ENCODE measurements around the gene RNF186.
"Not testable (repeated sequence)": the region's sequence is repeated elsewhere in the genome, so short reads cannot be mapped to it uniquely, and the experiment has no call there.

RNF186 gene

GRCh38 chr1:19824036-19824435 is 9.0 kb upstream of the RNF186 start:
- DNase-seq = no peak

GRCh38 chr1:19819701-19820100 is 4.6 kb upstream of the RNF186 start:
- no peak for DNase-seq

GRCh38 chr1:19818324-19818723 is 3.2 kb upstream of the RNF186 start:
- DNase-seq = no peak

GRCh38 chr1:19817160-19817559 is 2.1 kb upstream of the RNF186 start:
- no peak for DNase-seq

GRCh38 chr1:19816737-19817086 is 1.6 kb upstream of the RNF186 start:
- DNase-seq = not testable (repeated sequence)

GRCh38 chr1:19815801-19816736 is 986 bp upstream of the RNF186 start:
- DNase-seq = no peak

GRCh38 chr1:19814244-19814661 is 830 bp downstream of the RNF186 start:
- DNase-seq = no peak

- DNase-seq = no peak
Measured at GRCh38 chr1:19813643-19813960, 1.5 kb downstream of the RNF186 start.

- DNase-seq = no peak
Measured at GRCh38 chr1:19812875-19813642, 2.0 kb downstream of the RNF186 start.

- DNase-seq = peak; percentile 50
Measured at GRCh38 chr1:19811206-19811851, 3.8 kb downstream of the RNF186 start.

GRCh38 chr1:19809044-19809750 is 5.9 kb downstream of the RNF186 start:
- no peak for DNase-seq

GRCh38 chr1:19808351-19808750 is 6.7 kb downstream of the RNF186 start:
- DNase-seq = no peak

- no peak for DNase-seq
Measured at GRCh38 chr1:19804831-19805251, 10.2 kb downstream of the RNF186 start.

GRCh38 chr1:19802269-19802668 is 12.8 kb downstream of the RNF186 start:
- no peak for DNase-seq

- peak; percentile 83 for DNase-seq
Measured at GRCh38 chr1:19800076-19800804, 14.8 kb downstream of the RNF186 start.

- peak; percentile 43 for DNase-seq
Measured at GRCh38 chr1:19799230-19800075, 15.6 kb downstream of the RNF186 start, which contains the start of gene TMCO4. Gene TMCO4 (minus strand): TSS chr1:19799916. CDS start chr1:19780758, 19,158 bp downstream.

- DNase-seq = no peak
Measured at GRCh38 chr1:19798486-19799229, 16.4 kb downstream of the RNF186 start.

- no peak for DNase-seq
Measured at GRCh38 chr1:19797827-19798226, 17.3 kb downstream of the RNF186 start.

GRCh38 chr1:19794583-19794982 is 20.5 kb downstream of the RNF186 start:
- DNase-seq = no peak

- no peak for DNase-seq
Measured at GRCh38 chr1:19793360-19794046, 21.6 kb downstream of the RNF186 start.
